Fibroblast of skin of left biceps (primary cell): ENCODE results near the gene KIAA1143.

Experiments used
- DNase-seq, 2 experiments: peaks; one replicate each; pipeline ENCODE4 v3.0.0-alpha.2; 2013; ENCODE audit warnings: low read depth in 2 of 2

The KIAA1143 gene

DNA sequence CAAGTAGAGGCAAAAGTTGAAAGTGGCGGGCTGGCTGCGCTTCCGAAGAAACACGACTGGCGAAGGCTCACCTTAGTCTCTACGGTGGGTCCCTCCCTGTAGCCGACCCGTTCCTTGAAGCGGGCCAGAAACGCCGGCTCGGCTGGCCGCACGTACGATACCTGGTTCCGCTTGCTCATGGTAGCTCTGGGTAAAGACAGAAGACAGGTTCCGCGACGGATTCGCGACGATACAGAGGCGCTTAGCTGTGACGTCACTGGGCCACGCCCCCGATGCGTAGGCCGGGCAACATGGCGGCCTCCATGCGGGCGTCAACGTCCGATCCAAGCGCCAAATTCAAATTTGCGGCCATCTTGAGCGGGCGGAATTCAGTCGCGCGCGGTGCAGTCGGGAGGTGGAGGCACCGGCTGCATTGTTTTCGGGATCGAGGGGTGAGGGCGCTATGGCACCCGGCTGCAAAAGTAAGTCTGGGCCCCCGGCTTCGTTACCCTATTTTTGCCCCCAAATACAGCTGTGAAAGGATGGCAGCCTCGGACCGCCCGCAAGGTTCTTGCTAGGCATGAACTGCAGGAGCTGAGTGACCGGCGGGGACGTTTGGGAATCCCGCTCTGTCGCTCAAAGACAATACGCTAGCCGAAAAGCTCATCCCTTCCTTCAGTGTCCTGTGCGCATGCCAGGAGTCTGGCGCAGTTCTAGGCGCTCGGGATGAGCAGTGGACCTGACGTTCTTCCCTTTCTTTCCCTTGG is at the start of gene KIAA1143, which contains the start of gene KIF15:
Gene KIAA1143 (minus strand): TSS at position 196 of the 746 bp plus-strand sequence. CDS start 17 bp downstream, at position 179.
Gene KIF15 (plus strand): TSS at position 371 of the 746 bp plus-strand sequence. CDS start 72 bp downstream, at position 443.
- peak; percentile 81 for DNase-seq

DNA sequence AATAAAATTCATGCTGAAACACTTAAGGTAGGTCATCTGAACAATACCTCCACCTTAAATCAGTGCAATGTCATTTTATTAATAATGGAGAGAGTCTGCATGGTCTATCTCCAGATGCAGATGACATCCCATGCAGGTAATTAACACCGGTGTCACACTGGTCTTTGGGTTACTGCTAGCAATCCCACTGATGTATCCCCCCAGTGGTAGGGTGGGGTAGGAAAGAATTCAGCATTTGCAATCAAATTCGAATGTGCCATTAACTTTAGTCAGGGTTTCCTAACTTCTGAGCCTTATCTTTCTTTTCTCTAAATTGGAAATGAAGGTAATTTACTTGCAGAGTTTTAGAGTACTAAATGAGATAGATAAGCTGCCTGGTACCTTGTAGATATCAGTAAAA is 44.5 kb upstream of the KIAA1143 start:
- no peak for DNase-seq

DNA sequence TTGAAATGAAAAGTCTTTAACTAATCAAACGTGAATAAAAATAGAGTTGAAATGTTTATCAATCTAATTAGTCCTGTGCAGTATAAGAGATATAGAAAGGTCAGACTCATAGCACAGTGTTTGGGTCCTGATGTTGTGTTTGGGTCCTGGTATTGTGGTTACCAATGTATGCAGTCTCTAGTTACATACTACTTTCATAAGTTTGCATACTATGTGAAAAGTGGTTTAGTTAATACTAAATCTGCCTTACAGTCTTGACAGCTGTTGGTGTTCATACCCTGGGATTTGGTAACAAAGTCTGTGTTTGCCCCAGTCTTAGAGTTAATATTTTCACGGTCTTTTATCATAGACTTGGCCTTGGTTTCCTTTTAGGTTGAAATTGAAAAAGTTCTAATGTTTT is 41.9 kb upstream of the KIAA1143 start:
- DNase-seq: no peak

DNA sequence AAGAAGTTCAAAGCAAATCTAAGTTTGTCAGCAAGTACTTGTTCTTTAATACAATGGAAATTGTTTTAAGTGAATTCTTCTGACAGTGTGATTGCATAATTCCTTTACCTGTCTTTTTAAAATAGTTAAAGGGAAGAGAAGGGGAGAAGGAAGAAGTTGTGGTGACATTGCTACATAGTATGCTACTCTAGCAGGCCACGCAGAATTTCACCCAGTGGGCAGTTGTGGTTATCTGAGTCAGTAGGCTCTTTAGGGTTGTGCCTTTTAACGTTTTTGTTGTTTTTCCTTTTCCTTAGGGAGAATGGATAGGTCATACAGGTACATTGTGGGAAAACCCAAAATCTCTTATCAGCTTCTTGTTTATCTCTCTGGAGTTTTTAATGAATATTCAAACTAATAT is 40.6 kb upstream of the KIAA1143 start:
- no peak for DNase-seq

DNA sequence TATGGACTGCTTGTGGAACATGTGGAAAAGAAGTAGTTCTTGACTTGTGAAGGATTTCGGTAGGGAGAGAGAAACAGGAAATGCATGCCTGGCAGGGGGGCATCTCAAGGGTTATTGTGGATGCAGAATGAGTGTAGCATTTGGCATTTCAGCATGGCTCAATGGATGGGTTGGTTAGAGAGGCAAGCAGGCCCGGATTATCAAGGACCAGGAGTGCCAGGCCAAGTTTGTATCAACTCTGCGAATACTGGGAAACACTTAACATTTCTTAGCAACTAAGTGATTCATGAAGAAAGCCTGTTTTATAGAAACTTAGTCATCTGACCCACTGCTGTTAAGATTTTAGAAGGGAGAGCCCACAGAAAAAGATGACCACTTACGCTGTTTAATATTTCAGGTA is 33.8 kb upstream of the KIAA1143 start:
- no peak for DNase-seq

DNA sequence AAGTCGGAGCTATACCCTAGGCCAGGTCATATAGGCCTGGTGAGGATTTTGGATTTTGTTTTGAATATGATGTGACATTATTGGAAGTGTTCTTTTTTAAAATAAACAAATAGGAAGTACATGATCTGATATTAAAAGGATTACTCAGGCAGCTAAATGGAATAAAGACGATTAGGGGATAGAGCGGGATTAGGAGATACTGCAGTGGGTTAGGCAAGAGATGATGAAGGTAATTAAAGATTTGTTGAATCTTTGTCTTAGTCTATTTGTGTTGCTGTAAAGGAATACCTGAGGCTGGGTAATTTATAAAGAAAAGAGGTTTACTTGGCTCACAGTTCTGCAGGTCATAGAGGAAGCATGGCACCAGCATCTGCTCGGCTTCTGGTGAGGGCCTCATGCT is 21.5 kb upstream of the KIAA1143 start:
- DNase-seq: no peak

DNA sequence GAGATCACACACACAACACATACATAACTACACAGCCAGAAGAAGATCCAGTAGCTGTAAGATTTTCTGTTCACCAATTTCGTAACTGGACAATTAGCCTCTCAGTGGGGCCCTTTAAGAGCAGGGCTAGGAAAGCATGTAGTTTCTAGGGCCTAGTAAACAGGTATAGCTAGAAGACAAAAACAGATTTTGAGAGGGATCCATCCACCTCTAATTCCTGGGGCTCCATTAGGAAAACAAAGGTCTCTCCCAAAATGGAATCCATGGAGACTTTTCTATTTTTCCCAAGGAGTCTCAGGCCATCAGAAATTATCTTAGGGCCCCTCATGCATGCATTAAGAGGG is 10.7 kb upstream of the KIAA1143 start:
- no peak for DNase-seq

DNA sequence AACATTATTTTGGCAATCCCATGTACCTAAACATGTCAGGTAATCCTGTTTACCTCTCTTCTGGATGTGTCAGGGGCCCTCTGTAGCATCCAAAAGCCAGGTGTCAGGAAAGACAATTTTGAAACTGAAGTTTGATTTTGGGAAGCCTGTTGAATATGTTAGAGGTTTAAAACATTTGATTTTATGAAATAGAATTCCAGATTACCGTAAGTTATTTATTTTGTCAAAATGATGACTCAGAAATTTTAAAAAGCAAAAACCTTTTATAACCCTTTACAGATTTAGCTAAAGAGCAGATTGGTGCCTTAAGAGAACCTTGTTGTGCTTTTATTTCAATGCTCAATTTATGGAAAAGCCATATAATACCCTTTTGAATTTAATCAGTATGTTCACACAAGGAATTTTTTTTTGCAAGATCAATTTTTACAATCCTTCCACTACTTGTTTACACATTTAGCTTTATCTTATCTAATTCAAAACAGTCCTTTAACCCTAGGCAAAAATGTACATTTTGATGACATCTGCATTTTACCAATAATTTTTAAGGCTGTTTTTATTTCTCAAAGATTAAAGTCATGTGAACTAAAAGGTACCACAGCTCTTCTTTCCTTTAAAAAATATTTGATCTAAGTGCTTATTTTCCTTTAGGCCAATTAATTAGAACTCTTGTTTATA is 10.1 kb upstream of the KIAA1143 start:
- DNase-seq: no peak

DNA sequence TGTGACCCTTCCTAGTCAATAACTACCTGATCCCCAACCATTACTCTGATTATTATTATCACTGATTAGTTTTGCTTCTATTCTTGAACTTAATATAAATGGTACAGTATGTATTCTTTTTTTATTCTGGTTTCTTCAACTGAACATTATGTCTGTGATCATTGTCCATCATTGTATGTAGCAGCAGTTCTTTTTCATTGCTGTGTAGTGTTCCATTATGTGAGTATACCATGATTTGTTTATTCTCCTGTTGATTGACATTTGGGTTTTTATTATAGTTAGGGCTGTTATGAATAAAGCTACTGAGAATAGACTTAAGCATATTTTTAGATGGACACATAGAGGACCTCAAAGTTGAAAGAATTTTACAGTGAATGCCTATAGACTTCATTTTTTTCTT is 2.8 kb upstream of the KIAA1143 start:
- DNase-seq: no peak

DNA sequence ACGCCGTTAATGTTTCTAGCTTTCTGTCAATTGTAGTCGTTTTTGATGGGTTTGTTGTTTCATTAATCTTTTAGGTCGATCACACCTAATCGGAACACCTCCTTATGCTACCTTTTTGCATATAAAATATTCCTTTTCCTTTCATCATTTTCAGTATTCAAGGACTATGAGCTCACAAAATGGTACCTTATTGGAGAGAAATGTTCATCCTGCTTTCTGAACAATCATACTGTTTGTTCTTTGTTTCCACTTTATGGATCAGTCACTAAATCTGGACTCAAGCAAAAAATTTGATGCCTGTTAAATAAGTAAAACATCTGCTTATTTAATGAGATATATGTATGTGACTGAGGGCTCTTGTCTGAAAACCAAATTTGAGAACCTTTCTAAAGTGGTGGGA is 1.3 kb upstream of the KIAA1143 start:
- no peak for DNase-seq

DNA sequence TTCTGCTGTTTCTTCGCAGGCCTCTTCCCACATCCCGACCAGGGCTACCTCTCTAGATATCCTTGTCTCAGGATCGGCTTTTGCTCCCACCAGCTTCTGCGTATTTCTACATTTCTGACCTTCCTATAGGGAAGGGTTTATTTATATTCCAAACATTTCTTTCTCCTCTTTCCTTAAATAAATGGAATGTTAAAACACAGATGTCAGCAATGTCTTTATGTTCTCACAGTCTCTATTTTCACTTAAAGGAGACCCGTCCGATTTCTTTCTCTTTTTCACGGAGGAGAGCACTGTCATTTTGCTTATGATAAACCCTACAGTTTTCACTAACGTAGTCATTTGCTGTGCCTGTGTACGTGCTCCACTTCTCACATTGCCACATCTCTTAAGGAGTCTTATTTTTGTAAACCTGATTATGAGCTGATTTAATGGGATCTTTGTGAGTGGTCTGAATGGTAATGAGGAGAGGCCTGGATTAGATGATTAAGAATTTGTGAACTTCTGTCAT is 805 bp upstream of the KIAA1143 start:
- no peak for DNase-seq

DNA sequence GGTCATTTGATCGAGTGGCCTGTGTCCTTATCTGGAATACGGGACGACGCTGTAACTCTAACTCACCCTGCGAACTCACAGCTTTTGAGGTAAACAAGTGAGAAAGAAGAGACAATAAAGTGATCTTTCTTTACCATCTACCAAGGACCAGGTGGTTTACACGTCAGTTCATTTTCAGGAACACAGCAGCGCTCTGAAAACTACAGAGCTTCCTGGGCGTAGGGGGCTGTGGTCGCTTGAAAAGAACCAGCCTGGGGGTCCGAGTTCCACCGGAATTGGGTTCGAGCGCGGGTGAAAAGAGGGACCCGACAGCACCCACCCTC is 357 bp downstream of the KIAA1143 start:
- no peak for DNase-seq

DNA sequence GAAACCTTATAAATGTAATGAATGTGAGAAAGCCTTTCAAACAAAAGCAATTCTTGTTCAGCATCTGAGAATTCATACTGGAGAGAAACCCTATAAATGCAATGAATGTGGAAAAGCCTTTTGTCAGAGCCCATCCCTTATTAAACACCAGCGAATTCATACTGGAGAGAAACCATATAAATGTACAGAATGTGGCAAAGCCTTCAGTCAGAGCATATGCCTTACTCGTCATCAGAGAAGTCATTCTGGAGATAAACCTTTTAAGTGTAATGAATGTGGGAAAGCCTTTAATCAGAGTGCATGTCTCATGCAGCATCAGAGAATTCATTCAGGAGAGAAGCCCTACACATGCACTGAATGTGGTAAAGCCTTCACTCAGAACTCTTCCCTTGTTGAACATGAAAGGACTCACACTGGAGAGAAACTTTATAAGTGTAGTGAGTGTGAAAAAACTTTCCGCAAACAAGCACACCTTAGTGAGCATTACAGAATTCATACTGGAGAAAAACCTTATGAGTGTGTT is 26.7 kb downstream of the KIAA1143 start:
- DNase-seq: no peak

DNA sequence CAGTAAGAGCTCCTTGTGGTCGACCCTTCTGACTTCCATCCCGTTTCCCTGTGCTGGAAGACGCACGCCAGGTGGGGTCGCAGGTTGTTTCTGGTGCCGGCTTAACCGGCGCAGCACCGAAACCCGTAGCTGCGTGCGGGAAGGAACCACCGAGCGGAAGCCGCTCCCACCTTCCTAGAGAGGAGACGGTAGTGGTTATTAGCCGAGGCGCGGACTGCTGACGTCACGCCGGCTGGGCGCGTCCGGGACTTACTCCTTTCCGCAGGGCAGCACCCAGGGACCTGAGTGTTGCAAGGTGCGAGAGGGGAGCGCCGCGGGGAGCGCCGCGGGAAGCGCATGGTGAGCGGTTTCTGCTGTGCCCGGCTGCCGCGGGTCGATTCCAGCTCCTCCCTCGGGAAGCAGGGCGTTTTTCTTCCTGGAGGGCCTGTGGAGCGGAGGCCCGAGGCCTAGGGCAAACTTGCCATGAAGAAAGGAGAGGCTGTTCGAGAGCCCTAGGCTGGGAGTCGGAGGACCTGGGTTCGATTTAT is 32.0 kb downstream of the KIAA1143 start, which contains the start of gene ZNF501:
Gene ZNF501 (plus strand): TSS at position 252 of the 527 bp plus-strand sequence. CDS start 4,787 bp downstream, outside the sequence.
- peak; percentile 79 for DNase-seq

DNA sequence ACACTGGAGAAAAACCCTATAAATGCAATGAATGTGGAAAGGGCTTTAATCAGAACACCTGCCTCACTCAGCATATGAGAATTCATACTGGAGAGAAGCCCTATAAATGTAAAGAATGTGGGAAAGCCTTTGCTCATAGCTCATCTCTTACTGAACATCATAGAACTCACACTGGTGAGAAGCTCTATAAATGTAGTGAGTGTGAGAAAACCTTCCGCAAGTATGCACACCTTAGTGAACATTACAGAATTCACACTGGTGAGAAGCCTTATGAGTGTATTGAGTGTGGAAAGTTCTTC is 39.4 kb downstream of the KIAA1143 start:
- DNase-seq: no peak

DNA sequence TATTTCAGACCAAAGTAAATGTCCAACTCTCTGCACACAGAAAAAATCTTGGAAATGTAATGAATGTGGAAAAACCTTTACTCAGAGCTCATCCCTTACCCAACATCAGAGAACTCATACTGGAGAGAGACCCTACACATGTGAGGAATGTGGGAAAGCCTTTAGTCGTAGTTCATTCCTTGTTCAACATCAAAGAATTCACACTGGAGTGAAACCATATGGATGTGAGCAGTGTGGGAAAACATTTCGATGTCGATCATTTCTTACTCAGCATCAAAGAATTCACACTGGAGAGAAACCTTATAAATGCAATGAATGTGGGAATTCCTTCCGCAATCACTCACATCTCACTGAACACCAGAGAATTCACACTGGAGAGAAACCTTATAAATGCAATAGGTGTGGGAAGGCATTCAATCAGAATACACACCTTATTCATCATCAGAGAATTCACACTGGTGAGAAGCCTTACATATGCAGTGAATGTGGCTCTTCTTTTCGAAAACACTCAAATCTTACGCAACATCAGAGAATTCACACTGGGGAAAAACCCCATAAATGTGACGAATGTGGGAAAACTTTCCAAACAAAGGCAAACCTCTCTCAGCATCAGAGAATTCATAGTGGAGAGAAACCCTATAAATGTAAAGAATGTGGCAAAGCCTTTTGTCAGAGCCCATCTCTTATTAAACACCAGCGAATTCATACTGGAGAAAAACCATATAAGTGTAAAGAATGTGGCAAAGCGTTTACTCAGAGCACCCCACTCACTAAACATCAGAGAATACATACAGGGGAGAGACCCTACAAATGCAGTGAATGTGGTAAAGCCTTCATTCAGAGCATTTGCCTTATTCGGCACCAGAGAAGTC is 40.0 kb downstream of the KIAA1143 start:
- DNase-seq: no peak

DNA sequence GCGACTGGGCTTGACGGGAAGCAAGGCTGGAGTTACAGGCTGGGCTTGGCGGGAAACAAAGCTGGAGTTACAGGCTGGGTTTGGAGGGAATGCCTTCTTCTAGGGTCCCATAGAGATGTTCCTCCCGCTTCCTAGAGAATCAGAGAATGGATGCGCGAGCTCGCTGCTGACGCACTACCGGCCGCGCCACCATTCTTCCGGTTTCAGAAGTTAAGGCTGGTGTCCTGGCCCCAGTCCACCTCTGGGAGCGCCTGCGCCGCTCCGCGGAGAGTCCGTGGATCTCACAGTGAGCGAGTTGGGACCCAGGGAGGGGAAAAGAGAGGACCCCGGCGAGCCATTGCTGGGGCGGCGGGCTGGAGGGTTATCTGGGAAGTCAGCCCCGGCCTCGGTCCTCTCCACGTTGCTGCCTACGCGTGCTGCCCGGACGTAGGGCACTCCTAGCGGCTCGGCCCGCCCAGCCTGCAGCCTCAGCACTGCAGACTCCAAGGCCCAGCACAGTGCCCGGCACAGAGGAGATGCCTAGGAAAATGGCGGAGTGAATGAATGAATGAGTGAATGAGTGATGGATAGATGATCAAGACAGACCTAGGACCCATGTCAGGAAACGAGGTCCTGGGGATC is 48.9 kb downstream of the KIAA1143 start, which contains the start of gene ZNF502:
Gene ZNF502 (plus strand): TSS at position 206 of the 621 bp plus-strand sequence. CDS start 7,602 bp downstream, outside the sequence.
- DNase-seq: peak; percentile 74 to 76
